ENCODE data around the gene AKR1A1.
"Not testable (repeated sequence)": the region's sequence is repeated elsewhere in the genome, so short reads cannot be mapped to it uniquely, and the experiment has no call there.

AKR1A1 gene

GRCh38 chr1:45523975-45524374 lies 26.7 kb upstream of the AKR1A1 start:
- not testable (repeated sequence) for ATAC-seq

- no peak for ATAC-seq
These were observed 24.4 kb upstream of the AKR1A1 start for GRCh38 chr1:45526135-45526644.

GRCh38 chr1:45530632-45531135 lies 19.9 kb upstream of the AKR1A1 start:
- ATAC-seq, result no peak

- ATAC-seq, result no peak
These were observed 18.8 kb upstream of the AKR1A1 start for GRCh38 chr1:45531873-45532272.

DNA sequence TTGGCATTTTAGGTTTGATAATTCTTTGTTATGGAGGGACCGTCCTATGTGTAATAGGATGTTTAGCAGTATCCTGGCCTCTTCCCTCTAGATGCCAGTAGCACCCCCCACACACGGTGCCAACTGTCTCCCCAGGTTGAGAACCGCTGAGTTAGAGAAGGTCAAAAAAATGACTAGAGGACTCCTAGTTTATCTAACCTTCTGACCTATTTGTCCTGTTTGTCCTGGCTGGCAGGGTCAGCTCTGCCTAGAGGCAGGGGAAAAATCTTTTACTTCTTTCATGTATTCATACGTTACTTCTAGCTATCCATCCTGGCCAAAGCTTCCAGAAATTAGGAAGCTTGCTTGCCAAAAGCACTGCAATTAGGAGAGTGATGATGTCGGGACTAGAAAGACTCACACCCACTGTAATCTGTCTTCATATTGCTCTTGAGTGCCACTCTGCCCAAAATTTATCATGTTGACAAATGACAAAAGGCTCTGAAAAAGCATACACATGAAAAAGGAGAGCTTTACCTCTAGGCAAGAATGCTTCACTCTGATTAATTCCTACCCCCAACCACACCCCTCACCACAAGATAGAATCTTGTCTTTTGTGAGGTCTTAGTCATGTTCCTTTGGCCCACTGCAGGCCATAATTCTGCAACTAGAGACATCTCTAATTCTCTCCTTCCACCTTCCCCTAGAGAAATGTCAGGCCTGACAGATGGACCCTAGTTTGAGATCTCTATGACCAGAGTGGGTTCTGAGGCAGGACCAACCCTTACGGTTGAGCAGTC lies 14.4 kb upstream of the AKR1A1 start:
- peak; percentile 86 to 94 for ATAC-seq

GRCh38 chr1:45536886-45537285 lies 13.7 kb upstream of the AKR1A1 start:
- ATAC-seq, result no peak

GRCh38 chr1:45541193-45541592 lies 9.4 kb upstream of the AKR1A1 start:
- no peak for ATAC-seq

DNA sequence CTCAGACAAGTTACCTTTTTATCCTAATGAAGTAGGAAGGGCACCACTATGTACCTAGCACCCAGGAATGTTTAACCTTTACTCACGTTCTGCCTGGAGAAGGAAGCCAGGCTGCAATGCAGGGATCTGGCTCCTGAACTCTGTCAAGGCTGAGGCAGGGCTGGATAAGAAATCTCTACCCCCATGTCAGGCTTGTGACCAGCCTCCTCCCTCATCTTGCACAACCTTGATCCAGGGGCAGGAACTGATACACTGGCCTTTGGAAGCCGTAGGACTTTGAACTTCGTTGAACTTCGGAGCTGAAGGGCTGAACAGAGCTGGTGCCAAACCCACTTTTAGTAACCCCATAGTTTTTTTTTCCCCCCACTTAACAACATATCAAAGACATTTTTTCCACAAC lies 8.0 kb upstream of the AKR1A1 start:
- no peak for ATAC-seq

DNA sequence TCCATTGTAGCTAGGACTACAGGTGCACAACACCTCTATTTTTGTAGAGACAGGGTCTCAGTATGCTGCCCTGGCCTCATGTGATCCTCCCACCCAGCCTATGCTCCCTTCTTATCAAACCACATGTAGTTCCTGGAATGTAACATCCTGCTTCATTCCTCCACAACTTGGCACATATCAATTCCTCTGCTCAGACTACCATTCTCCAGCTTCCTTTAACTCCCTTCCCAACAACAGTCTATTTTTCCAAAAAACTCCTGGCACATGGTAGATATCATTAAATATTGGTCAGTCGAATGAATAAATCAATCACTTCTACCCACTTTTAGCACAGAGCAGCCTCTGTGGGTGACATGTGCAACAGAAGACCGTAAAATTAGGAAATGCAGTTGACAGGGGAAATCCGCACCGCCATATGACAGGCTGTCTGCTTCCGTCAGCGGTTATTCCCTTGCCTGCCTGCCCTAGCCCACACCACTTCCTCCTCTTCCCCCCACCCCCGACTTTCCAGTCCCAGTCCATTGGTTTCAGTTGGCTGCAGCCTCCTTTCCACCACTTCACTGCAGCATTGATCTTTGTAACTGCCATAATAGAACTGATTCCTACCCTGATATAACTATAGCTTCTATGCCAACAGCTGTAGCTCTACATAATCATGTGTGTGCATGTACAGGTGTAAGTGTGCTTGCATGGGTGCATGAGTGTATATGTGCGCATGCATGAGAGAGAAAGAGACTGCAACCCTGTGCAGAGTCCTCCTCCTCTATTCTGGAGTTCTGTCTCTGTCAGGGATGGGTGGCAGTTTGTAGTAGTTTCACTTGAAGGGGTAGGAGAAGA lies 6.8 kb upstream of the AKR1A1 start:
- ATAC-seq, result peak; percentile 87 to 89

GRCh38 chr1:45544530-45544929 lies 6.1 kb upstream of the AKR1A1 start:
- no peak for ATAC-seq

- peak; percentile 42 to 44 for ATAC-seq
These were observed 5.6 kb upstream of the AKR1A1 start for GRCh38 chr1:45545019-45545493.

DNA sequence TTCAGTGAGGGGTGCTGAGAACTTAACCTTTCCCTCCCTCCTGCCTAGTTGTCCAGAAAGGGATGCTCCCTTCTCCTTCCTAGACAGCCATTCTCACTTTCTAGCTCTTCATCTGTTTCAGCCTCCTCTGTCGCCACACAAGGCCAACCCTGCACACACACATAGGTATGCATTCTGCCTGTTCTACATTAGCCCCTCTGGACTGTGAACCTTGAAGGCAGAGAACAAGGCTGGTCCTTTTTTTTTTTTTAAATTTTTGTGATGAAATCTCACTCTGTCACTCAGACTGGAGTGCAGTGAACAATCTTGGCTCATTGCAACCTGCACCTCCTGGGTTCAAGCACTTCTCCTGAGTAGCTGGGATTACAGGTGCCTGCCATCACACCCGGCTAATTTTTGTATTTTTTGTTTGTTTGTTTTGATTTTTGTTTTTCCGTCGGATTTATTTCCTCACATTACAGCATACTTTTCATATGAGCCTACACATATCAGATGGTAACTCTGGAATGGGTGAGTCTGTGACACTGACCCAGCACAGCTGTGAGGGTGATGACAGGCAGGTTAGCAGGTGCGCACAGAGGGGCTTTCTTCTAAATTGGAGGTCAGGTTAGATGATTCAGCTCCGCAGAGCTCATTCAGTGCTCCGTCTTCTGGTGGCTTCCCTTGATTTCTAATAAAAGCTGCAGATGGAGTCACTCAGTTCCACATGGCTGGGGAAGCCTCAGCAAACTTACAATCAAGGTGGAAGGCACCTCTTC lies 4.9 kb upstream of the AKR1A1 start:
- ATAC-seq, result no peak

GRCh38 chr1:45551684-45552083 lies 1.1 kb downstream of the AKR1A1 start:
- no peak for ATAC-seq

DNA sequence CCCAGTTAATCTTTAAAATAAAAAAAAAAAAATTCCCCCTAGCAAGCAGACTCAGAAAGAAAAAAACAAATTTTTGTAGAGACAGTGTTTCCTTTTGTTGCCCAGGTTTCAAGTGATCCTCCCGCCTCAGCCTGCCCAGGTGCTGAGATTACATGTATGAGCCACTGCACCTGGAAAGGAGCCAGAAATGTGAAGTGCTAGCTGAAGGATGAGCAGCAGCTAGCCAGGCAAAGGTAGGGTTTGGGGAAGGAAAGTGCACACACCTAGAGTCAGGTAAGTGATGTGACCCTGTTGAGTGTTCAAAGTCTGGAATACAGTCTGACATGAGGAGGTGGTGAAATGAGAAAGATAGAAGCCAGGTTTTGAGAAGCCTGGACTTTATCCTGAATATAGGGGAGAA lies 1.7 kb downstream of the AKR1A1 start:
- ATAC-seq, result no peak

DNA sequence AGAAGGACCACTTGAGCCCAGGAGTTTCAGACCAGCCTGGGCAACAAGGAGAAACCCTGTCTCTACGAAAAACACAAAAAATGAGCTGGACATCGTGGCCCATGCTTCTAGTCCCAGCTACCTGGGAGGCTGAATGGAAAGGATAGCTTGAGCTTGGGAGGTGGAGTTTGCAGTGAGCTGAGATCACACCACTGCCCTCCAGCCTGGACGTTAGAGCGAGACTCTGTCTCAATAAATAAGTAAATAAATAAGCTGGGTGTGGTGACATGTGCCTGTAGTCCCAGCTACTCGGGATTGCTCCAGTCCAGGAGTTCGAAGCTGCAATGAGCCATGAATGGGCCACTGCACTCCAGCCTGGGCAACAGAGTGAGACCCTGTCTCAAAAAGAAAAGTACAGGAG lies 3.6 kb downstream of the AKR1A1 start:
- no peak for ATAC-seq

DNA sequence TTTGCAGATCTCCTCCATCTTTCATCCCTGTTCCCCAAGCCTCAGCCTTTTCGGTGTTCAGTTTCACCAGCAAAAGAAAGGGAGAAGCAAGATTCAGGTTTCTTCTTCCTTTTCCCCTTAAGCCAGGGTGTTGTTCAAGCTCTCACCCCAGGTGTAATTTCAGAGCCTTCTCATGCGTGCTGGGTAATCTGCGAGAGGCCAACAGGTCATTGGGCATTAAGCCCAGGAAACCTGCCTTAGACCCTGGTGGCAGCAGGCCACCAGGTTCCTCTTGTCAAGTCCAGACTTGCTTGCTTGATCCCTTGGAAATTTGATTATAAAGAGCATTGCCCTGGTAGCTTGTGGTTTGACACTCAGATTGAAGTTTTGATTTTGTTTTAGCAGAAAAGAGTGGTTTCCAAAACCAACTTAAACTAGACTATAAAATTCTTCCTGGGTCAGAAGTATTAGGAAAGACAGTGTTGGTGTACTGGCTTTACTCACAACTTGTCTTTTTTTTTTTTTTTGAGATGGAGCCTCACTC lies 6.9 kb downstream of the AKR1A1 start:
- ATAC-seq, result no peak

DNA sequence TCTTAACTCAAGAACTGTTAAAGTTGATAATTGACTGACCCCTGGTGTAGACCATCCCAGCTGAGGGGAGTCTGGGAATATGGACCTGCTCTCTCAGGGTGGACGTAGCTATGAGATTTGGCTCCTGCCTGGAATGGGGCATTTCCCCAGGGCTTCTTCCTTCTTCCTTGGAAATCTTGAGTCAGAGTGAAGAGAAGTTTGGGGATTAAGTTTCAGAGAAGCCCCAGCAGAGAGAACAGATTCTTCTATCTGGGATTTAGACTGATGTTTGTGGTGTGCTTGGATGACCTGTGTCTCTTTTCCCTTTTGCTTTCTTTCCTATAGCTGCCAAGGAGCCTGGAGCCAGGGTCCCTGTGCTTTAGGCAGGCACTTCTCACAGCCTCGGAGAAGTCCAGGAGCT lies 13.2 kb downstream of the AKR1A1 start:
- no peak for ATAC-seq

GRCh38 chr1:45566722-45567121 lies 16.1 kb downstream of the AKR1A1 start:
- no peak for ATAC-seq

DNA sequence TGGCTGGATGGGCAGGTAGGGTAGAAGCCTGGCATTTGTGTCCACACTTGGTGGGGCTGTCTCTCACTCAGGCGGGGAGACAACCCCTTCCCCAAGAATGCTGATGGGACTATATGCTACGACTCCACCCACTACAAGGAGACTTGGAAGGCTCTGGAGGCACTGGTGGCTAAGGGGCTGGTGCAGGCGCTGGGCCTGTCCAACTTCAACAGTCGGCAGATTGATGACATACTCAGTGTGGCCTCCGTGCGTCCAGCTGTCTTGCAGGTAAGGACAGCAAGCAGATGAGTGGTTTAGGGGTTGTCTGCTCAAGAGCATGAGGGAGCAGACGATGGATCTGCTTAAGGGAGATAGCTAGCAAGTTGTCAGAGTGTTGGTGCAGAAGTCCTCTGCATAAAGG lies 17.3 kb downstream of the AKR1A1 start:
- ATAC-seq, result no peak

DNA sequence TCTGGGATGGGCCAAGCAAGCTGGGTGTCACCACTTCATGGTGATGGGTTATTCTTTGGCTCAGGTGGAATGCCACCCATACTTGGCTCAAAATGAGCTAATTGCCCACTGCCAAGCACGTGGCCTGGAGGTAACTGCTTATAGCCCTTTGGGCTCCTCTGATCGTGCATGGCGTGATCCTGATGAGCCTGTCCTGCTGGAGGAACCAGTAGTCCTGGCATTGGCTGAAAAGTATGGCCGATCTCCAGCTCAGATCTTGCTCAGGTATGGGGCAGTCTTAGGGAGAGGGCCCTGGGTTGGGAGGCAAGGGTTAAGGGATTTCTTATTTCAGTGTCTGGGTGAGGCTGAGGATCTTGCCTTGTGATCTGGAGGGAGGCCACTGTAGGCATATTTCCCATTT lies 17.8 kb downstream of the AKR1A1 start:
- ATAC-seq, result no peak

DNA sequence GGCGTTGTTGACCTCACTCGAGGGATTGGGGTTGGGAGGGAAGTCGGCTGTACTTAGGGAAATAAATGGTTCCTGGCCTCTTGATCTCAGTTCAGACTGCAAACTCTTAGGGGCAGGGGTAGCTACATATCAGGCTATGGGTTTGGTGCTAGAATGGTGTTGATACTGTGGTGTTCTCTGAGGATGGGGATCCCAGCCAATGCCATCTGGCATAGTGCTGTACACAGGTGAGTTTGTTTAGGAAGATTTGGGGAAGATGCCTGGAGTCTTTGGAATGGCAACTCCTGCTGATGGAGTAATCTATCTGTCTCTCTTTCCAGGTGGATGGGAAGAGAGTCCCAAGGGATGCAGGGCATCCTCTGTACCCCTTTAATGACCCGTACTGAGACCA lies 18.9 kb downstream of the AKR1A1 start:
- ATAC-seq, result no peak

- ATAC-seq, result peak; percentile 86
These were observed 19.4 kb downstream of the AKR1A1 start for GRCh38 chr1:45569962-45570581.
